ENCODE data around the gene PDIA5.

The PDIA5 gene

DNA sequence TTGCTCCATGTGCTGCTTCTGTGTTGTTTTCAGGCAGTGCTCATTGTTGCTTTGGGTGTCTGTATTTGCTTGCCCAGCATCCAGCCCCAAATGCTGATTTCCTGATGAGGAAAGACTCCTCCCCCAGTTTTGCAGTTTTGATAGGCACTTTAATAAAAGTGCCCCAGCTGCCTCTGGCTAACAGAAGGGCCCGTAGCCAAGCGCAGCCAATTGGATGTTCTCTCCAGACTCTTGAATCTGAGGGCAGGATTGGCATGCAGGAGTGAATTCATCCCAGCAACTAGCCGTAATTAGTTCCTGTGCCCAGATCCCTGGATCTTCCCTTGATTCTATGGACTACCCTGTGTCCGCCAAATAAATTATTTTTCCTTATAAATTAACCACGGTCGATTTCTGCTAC lies 24.4 kb upstream of the PDIA5 start:
- DNase-seq (ENCODE audit: low read depth): no peak

DNA sequence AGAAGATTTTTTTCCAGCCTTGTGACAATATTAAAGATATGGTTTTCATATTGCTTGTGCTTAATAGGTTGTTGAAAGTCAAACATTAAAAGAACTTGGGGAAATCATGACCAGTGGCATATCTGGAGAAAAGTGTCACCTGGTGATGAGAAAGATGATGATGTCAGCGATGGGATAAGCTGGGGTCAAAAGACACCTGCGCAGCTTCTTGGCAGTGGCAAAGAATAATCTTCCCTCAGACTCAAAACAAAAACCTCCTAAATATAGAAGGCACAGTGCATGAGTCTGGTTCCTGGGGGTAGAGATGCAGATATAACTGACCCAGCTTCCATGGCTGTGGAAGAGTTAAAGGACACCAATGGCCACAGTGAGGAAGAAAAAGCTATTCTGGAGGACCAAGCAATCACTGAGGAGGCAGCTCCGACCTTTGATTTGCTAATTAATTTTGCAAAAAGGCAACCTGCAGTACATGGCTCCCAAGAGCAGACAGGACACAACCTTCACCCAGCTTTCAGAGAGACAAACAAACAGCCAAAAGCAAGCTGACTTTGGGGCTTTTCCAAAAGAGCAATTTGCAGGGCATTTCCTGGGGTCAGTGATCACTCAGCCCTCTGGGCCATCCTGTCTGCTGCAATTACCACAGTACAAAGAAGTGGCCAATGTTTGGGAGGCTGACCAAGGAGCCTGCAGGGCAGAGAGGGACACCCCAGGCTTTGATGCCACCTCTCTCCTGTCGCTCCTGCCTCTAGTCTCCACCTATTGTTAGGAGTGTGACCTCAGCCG lies 21.7 kb upstream of the PDIA5 start:
- DNase-seq (ENCODE audit: low read depth): no peak

DNA sequence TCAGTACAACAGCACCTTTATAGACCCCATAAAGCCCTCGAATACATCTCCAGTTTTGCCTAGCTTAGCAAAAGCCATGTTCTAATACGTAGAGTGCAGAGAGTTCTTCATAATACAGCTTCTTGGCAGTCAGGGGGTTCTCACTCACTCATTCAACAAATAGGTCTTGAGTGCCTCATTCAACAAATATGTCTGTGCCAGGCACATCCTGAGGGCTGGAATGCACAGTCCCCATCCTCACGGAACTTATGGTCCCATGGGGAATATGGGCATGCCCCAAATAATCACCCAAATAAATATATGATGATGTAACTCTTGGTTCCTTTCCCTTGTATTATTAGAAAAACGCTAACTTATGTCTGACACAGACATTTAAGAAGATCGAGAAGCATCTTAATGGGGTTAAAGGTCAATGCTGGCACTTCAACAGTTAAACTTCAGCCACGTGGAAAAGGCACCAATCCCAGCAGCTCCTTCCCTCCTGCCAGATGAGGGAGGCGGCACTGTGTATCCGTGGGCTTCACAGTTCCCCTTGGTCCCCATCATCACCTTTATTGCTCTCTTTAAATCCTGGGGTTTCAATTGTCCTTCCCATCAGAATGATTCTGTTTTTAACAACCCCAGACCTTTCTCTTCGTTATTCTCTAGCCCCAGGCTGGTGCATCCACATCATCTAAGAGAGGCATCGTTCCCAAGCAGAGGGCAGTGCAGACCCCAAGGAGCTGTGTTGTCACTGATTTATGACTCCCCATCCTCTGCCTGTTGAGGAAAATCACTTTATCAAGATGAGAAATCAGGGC lies 20.4 kb upstream of the PDIA5 start:
- no peak for DNase-seq (ENCODE audit: low read depth)

- DNase-seq (ENCODE audit: low read depth): no peak
Measured at GRCh38 chr3:123047062-123047319, 19.8 kb upstream of the PDIA5 start.

- no peak for DNase-seq (ENCODE audit: low read depth)
Measured at GRCh38 chr3:123048480-123049237, 18.2 kb upstream of the PDIA5 start.

DNA sequence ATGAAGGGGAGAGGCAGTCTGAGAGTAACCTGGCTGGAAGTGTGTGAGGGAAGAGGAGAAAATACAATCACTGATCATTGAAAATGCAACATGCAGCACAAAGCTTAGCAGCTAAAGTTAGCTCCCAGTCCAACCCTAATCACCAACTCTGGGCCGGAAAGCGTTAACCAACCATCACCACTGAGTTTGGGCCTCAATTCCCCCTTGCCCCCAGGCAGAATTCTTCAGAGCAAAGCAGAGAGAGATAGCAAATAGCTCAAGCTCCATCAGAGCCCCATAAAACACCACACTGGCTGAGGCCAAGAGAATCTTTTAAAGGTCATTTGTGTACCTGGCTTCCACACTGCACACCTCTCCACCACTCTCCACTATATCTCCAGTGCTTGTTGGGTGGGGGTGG lies 16.2 kb upstream of the PDIA5 start:
- no peak for DNase-seq (ENCODE audit: low read depth)

DNA sequence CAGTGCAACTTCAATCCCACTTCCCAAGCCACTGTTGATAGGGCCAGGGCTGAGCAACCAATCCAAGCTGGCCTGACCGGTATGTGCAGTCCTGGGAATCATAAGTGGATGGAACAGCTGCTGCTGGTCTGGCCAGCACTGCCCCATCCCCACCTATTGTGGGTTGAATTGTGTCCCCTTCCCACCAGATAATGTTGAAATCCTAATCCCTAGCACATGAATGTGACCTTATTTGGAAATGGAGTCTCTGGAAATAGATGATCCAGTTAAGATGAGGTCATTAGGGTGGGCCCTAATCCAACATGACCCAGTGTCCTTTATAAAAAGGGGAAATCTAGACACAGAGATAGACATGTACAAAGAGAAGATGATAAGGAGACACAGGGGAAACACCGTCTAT lies 13.7 kb upstream of the PDIA5 start:
- no peak for DNase-seq (ENCODE audit: low read depth)

GRCh38 chr3:123054109-123054778 lies 12.6 kb upstream of the PDIA5 start:
- no peak for DNase-seq (ENCODE audit: low read depth)

- DNase-seq (ENCODE audit: low read depth): no peak
Measured at GRCh38 chr3:123054931-123055330, 11.9 kb upstream of the PDIA5 start.

GRCh38 chr3:123055352-123055751 lies 11.5 kb upstream of the PDIA5 start:
- no peak for DNase-seq (ENCODE audit: low read depth)

DNA sequence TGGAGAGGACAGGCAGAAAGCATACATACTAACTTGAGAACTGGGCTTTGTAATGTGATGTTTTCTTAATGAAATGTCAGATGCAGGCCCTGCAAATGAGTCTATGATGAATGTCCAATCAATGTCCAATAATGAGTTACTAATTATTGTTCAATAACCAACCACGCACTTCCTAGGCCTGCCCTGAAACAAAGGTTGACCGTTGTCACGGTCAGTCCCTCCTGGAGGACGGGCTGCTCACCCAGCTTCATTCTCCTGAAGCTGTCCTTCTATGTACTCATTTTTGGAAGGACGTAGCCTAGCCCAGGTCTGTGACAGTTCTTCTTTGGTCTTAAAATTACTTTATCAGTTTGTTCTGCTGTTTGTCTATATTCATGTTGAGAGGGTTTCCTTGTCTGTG lies 8.3 kb upstream of the PDIA5 start:
- no peak for DNase-seq (ENCODE audit: low read depth)

DNA sequence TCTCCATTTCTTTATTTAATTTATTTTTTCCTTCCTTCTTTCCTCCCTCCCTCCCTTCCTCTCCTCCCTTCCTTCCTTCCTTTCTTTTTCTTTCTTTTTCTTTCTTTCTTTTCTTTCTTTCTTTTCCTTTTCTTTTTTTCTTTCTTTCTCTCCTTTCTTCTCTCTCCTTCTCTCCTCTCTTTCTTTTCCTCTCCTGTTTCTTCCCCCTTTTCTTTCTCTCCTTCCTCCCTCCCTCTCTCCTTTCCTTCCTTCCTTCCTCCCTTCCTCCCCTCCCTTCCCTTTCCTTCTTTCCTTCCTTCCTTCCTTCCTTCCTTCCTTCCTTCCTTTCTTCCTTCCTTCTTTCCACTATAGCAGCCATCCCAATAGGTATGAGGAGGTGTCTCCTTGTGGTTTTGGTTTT lies 6.8 kb upstream of the PDIA5 start:
- DNase-seq (ENCODE audit: low read depth): no peak

- no peak for DNase-seq (ENCODE audit: low read depth)
Measured at GRCh38 chr3:123061856-123062255, 5.0 kb upstream of the PDIA5 start.

DNA sequence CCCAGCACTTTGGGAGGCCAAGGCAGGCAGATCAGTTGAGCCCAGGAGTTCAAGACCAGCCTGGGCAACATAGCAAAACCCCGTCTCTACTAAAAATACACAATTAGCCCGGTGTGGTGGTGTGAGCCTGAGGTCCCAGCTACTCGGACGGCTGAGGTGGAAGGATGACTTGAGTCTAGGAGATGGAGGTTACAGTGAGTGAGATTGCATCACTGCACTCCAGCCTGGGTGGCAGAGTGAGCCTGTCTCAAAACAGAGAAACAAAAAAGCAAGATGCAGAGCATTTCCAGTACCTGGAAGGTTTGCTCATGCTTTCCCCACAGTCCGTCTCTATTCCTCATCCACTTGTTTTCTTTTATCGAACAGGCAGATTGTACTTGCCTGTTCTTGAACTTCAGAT lies 3.8 kb upstream of the PDIA5 start:
- no peak for DNase-seq (ENCODE audit: low read depth)

DNA sequence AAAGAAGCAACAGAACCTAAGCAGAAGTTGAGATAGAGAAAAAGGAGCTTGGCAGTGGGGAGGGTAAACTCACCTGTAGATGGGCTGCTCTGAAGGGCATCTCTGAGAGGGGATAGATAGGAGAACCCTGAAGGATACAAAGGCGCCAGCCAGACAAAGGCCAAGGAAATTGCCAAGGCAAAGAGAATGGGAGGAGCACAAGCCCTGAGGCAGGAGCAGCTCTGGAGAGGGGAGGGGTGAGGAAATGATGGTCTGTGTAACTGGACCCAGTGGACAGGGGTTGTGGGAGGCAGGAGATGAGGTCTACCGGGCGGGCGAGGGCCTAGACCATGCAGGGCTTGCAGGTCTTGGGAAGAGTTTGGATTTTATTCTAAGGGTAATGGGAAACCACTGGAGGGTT lies 2.3 kb upstream of the PDIA5 start:
- DNase-seq (ENCODE audit: low read depth): no peak

DNA sequence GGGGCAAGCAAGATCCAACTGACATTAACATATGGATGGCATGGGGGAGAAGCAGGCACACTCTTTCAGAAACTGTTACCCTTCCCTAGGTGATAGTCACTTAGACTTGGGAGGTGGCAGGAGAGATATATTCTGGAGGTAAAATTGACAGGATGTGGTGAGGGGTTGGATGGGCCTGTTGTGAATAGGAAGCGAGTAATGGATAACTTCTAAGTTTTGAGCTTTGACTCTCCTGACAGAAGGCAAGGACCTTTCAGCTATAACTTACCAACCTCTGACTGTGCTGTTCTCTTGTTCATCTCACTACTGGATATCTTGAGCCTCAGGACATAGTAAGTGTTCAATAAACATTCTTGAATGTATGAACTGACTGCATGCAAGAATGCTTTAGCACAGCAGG lies 1.9 kb upstream of the PDIA5 start:
- DNase-seq (ENCODE audit: low read depth): no peak

GRCh38 chr3:123066599-123066895 lies 278 bp upstream of the PDIA5 start:
- no peak for DNase-seq (ENCODE audit: low read depth)

DNA sequence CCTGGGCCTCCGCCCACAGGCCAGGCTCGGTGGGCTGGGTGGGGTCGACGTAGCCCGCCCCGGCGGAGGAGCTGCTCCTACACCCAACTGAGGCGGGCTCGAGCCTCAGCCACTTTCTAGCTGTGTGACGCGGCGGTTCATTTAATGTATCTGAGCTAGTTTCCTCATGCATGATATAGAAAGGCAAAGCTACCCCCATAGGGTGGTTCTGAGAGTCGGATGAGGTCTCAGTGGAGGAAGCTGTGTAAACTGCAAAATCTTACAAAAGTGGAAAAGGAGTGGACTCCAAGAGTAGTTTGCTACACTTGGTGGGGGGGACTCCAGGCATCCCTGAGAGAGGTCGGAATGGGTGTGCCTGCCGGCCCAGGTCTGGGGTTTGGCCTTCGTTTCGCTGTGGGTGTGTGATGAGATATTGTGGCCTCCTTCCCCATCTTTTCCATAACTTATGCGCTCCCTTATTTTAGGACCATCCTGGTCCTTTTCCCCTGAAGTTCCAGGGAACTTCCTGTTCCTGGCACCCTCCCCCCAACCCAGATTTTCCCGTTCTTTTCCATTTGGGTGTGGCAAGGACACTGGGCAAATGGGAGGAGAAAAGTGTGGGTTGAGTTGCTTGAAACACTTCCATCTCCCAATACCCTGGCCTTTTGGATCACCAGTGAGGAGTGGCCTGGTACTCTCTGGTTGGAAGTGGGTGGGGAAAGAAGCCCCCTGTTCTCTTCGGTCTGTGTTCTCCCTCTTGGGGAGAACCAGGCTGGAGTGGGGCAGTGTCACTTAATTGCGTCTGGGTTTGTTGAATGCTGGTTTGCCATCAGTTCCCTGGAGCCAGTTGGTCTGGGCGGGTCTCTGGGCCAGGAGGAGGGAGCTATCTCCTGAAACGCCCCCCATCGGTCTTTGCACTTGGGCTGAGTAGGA lies 1.1 kb downstream of the PDIA5 start:
- no peak for DNase-seq (ENCODE audit: low read depth)

DNA sequence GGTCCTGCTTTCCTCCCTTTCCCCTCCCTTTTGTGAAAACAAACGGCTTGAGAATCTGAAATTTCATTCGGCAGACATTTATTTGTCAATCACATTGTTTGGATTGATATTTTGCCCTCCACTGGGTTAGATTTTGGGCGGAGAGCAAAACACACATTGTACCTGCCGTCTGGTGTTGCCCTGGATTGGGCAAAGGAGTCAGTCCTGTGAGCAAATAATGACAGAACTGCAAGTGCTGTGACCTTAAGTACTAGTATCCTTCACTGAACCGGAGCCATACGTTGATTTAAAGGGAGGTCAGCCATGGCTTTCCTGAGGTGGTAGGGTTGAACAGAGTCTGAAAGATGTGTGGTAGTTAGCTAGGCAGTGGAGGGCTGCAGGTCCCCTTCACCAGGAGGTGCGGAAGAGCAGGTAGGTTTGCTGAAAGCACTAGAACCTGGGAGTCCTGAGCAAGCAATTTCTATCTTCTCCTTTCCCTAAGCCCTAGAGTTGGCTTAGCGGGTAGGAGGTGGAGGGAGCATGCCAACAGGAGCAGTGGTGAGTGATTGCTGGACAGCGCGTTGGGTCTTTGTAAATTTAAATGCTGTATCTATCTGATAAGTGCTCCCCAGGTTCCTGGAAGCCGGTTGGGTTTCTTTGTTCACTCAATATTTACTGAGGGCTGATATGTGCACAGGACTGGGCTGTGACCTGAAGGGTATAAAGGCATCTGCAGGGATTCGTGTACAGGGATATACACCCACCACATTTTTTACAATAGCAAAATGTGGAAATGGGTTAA lies 2.0 kb downstream of the PDIA5 start:
- DNase-seq (ENCODE audit: low read depth): no peak

DNA sequence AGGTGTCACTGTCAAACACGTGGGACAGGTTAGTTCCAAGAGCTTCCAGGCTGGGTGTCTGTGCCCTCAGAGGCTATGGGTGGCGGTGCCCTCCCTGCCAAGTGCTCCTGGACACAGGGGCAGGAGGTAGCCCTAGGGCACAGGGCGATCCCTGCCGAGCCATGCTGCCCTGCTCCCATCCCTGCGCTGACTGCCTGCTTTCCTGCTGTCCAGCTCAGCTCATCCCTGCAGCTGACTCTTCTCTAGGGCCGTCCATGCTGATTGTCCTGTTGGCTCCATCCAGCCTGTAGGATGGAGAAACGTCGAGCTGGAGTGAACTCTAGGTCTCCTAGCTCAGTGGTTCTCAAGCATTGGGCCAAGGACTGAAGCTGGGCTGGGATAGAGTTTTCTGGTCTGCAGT lies 3.7 kb downstream of the PDIA5 start:
- no peak for DNase-seq (ENCODE audit: low read depth)

- no peak for DNase-seq (ENCODE audit: low read depth)
Measured at GRCh38 chr3:123071146-123071545, 4.3 kb downstream of the PDIA5 start.

All from activated T-helper 1 cell treated with Interleukin-2 at 50 U/mL for 16 hours (primary cell).